GM21528 (cell line): ENCODE data around the gene MTFR2.
"Not testable (repeated sequence)": the region's sequence is repeated elsewhere in the genome, so short reads cannot be mapped to it uniquely, and the experiment has no call there.

Experiments
- ATAC-seq: cut with Tn5 transposase; IDR thresholded peaks from one replicate; pipeline ENCODE4 v1.9.1; 2021; ENCODE audit warnings: mild to moderate bottlenecking, moderate library complexity; ENCODE audit not compliant: unreplicated experiment, low FRiP score

Gene MTFR2

GRCh38 chr6:136236466-136237293 is 13.4 kb downstream of the MTFR2 start:
- no peak for ATAC-seq

- no peak for ATAC-seq
Observed at GRCh38 chr6:136235233-136235564, 14.9 kb downstream of the MTFR2 start.

- no peak for ATAC-seq
Observed at GRCh38 chr6:136232701-136233100, 17.4 kb downstream of the MTFR2 start.

GRCh38 chr6:136230219-136230853 is 19.8 kb downstream of the MTFR2 start:
- ATAC-seq, result no peak

- no peak for ATAC-seq
Observed at GRCh38 chr6:136228814-136229213, 21.3 kb downstream of the MTFR2 start.

GRCh38 chr6:136226674-136227377 is 23.3 kb downstream of the MTFR2 start:
- peak; percentile 37 for ATAC-seq

GRCh38 chr6:136226027-136226673 is 24.0 kb downstream of the MTFR2 start:
- peak; percentile 80 for ATAC-seq

GRCh38 chr6:136225496-136225895 is 24.6 kb downstream of the MTFR2 start:
- ATAC-seq, result no peak

GRCh38 chr6:136224974-136225373 is 25.1 kb downstream of the MTFR2 start:
- not testable (repeated sequence) for ATAC-seq

GRCh38 chr6:136216503-136217401 is 33.4 kb downstream of the MTFR2 start:
- no peak for ATAC-seq

GRCh38 chr6:136213853-136214252 is 36.3 kb downstream of the MTFR2 start:
- no peak for ATAC-seq

GRCh38 chr6:136213012-136213539 is 37.0 kb downstream of the MTFR2 start:
- ATAC-seq, result no peak

GRCh38 chr6:136212608-136213007 is 37.5 kb downstream of the MTFR2 start:
- no peak for ATAC-seq

GRCh38 chr6:136210398-136211165 is 39.5 kb downstream of the MTFR2 start:
- ATAC-seq, result no peak

GRCh38 chr6:136209496-136209895 is 40.6 kb downstream of the MTFR2 start:
- ATAC-seq, result no peak

GRCh38 chr6:136208783-136209182 is 41.3 kb downstream of the MTFR2 start:
- ATAC-seq, result no peak

- ATAC-seq, result no peak
Observed at GRCh38 chr6:136201732-136202131, 48.4 kb downstream of the MTFR2 start.

GRCh38 chr6:136192902-136193301 is 57.2 kb downstream of the MTFR2 start:
- ATAC-seq, result no peak
